Hindlimb muscle (tissue), 1 donor: ENCODE results near the gene PTGS2. TPM values are rescaled to one million over a fixed set of nuclear protein-coding genes. Genes with fewer than 3 reads are reported as not detected.
"Not testable (repeated sequence)": the region's sequence is repeated elsewhere in the genome, so short reads cannot be mapped to it uniquely, and the experiment has no call there.

Experiments used
- DNase-seq: peaks from one replicate; pipeline ENCODE4 v3.0.0-alpha.2; 2013
- polyA plus RNA-seq: library from polyadenylated mRNA; unstranded; fragments of 120-200 nt; gene quantifications from one replicate; pipeline ENCODE4 v1.2.1, GENCODE V29; 2013; ENCODE audit not compliant: insufficient read length

Gene PTGS2
- polyA plus RNA-seq, 1 donor = 0.66 TPM

DNA sequence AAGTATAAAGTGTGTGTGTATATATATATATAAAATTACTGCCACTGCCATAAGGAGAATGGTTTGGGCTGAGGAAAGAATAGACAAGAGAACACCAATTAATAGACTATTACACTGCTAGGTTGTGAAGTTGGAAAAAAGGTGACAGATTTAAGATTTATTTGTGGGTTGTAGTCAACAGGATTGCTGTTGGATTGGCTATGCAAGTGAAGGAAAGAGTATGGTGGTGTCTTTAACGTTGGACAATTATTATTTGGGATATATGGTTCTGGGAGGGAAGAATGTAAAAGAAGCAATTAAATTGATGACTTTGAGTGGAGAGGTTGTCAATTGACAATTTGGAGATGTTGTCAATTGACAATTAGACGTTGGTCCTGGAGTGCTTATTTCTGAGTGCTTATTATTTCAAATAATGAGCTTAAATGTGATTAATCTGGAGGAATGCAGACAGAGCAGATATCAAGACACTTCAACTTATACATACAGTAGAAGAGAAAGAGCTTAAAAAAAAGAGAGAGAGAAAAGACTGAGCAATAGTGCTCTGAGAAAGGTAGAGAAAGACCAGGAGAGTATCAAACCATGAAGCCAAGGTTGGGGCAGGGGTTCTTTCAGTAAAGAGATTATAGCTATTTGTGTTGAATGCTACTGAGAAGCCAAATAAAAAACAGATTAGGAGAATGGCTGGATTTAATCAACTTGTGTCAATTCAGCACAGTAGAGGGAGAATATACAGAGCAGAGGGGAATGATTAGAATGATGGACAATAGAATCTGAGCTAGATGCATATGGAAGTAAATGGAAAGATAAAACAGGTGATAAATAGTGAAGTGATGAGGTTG, 9.7 kb downstream of the PTGS2 start:
- no peak for DNase-seq

- DNase-seq = not testable (repeated sequence)
These were observed 10.4 kb downstream of the PTGS2 start for GRCh38 chr1:186669784-186670183.

GRCh38 chr1:186664217-186664616, 16.0 kb downstream of the PTGS2 start:
- DNase-seq = not testable (repeated sequence)

DNA sequence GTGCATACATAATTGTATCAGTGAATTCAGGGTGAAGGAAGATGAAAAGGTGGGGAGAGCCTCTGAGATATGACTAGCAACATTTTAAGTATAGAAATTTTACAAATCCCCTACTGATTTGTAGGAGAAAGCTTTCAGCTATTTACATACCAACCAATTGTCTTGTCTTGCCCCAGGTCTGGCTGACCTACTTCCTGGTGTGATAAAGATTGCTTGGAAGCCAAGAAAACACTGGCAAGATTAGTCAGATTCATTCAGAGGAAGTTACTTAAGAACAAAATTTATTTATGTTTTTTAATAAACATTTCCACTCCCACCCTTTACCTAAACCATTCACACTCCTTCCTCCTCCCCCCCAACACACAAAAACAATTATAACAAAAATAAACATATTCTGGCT, 17.5 kb downstream of the PTGS2 start:
- no peak for DNase-seq

GRCh38 chr1:186659890-186660341, 20.3 kb downstream of the PTGS2 start:
- no peak for DNase-seq

DNA sequence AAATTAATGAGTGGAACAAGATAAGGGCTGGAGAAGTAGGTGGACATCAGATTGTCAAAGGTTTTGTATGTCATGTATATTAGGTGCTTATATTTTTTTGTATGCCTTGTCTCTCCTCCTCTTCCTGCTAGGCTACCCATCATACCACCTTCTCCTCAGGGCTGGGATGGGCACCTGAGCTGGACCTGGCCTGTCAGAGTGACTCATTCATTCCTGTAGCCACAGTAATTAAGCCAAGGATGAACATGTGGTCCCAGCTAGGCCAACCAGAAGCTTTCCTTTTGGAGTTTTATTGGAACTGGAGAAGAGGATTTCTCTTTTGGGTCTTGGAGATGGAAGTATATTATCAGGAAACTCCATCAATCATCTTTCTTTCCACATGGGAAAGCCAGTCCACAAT, 21.2 kb downstream of the PTGS2 start:
- no peak for DNase-seq

DNA sequence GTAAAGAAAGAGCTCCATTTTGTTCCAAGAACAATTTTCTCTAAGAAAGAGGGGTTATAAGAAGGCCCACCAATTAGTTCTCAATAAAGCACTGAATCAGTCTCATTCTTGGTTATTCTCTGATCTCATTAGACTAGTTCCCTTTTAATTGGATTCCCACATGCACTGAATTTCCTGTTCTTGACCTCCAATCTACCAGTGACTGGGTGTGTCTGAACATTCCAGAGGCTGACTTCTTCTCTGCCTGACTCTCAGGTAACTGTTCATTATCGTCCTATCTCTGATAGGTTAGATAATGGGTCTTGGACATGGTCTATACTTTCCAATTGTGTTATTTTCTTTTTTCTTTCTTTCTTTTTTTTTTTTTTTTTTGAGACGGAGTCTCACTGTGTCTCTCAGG, 22.7 kb downstream of the PTGS2 start:
- no peak for DNase-seq

- DNase-seq = no peak
These were observed 24.3 kb downstream of the PTGS2 start for GRCh38 chr1:186655876-186656275.

- no peak for DNase-seq
These were observed 25.5 kb downstream of the PTGS2 start for GRCh38 chr1:186654741-186655140.

DNA sequence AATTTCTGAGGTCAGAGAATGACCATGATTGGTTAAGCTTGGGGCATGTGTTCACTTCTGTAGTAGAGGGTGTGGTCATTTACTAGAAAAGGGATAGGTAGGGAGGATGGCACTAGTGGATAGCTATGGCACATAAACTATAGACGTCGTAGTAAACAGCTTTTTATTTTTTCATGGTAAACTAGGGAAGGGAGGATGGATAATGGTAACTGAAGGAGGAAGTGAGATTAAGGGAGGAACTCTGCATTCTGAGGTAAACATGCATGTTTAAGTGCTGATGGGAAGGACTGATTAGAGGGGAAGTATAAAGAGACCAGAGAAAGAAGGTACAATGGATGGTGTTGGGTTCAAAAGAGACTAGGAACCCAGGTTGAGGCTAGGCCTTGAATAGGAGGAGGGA, 26.9 kb downstream of the PTGS2 start:
- no peak for DNase-seq

DNA sequence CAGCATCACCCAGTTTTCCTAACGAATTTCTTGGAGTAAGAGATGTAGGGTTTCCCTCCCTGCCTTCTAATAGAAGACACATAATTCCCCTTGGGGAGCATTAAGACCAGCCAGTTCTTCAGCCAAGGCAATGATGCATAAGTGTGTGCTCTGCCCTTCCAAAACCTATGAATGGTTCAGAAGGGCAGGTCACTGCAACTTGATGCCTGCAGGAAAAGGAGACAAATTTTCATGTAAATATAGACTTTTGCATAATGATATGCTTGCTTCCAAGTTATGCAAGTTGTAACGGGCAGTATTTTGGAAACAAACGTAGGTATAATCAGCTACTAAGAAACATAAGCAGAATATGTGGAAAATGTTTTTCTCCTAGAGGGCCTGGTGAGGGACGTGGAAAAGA, 31.6 kb downstream of the PTGS2 start:
- no peak for DNase-seq

DNA sequence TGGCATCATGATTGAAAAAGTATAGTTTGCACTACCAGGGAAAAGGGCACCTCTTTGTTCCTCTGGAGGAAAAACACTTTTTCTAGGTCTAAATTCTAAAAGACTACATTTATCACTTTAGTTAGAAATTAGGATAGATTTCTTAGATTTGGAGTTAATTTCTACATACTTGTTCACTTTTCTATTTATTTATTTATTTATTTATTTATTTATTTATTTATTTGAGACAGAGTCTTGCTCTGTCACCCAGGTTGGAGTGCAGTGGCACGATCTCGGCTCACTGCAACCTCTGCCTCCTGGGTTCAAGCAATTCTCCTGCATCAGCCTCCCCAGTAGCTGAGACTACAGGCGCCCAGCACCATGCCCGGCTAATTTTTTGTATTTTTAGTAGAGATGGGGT, 32.2 kb downstream of the PTGS2 start:
- DNase-seq = not testable (repeated sequence)

DNA sequence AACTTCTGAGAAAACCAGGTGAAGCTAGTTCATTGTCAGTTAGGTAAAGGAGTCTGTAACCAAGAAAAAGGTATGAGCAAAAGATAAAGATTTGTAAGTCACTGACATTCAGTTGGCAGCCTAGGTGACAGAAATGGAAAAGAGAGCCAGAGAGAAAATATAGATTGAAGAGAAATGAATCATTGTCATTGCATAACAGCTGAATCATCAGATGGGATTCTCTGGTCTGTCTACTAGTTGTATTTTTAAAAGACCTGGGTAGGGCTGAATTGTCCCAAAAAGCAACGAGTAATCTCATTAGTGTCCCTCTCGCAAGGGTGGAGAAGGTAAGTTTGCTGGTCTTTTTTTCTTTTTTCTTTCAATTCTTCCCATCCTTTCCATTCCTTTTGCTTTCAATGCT, 36.6 kb downstream of the PTGS2 start:
- DNase-seq = no peak

- not testable (repeated sequence) for DNase-seq
These were observed 42.7 kb downstream of the PTGS2 start for GRCh38 chr1:186637567-186637966.

- no peak for DNase-seq
These were observed 43.4 kb downstream of the PTGS2 start for GRCh38 chr1:186636786-186637185.

DNA sequence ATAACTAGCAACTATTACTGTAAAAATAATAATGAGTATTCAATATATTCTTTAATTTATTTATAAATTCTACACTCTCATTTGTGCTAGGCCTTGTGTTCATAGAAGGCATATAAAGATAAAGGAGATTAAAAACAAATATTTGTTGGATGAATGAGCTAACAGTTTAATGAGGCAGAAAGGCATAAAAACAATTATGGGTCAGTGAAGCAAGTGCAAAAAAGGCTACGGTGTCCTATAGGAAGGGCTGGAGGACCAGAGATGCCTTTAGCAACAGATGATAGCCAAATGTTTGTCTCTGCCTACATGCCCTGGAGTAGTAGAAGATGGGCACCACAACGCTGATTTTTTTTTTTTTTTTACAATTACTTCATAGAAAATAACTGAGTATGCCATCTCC, 45.7 kb downstream of the PTGS2 start:
- DNase-seq = no peak

- DNase-seq = no peak
These were observed 47.1 kb downstream of the PTGS2 start for GRCh38 chr1:186633116-186633515.

DNA sequence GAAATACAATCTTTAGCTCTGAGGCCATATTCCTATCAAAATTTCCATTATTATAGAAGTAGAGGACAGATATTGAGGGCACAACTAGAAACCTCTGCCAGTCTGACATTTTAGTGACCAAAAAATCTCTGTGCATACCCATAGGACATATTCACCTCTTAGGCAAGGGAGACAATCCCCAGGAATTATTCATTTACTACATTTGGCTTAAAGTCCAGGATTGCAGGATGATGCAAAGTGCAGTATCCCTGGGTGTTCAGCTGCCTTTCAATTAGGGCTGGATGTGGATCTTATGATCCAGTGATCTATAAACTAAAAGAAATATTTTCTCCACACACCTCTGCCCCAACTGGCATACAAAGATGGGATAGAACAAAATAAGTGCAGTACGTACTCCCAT, 50.9 kb downstream of the PTGS2 start:
- DNase-seq = no peak

DNA sequence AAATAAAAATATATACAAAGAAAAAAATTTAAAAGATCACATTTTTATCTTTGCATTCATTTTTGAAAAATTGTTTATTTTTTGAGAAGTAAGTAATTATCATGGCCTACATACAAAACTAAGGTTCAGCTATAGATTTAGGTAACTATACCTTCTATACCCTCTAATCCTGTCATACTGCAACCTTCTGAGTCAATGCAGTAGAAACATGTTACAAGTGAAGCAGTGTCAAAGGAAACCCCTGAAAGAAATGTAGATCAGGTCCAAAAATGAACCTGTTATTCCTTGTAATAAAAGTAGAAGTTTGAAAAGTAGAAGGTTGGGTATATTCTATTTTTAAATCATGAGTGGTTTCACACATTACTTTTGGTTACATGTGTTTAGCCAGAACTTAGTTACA, 51.3 kb downstream of the PTGS2 start:
- DNase-seq = no peak

DNA sequence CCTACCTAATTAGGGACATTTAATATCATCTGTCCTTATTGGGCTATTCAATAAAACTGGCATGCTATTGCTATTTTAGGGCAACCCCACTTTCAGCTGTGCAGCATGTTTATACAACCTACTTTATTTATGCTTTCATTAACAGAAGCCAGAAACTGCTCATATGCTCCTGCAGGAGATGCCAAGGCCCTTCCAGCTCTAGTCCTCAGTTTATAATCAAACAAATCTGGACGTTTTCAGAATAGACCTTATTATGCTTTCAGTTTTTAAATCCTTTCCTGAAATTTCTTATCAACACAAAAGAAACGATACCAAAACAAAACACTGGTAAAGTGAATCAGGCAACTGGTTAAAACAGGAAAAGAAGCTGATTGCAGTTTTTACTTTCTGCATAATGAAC, 53.2 kb downstream of the PTGS2 start:
- DNase-seq = no peak

GRCh38 chr1:186626356-186626932, 53.8 kb downstream of the PTGS2 start:
- DNase-seq = no peak

GRCh38 chr1:186623551-186623950, 56.7 kb downstream of the PTGS2 start:
- no peak for DNase-seq
